ENCODE results near the gene TLE1. TPM values are rescaled to one million over a fixed set of nuclear protein-coding genes. Genes with fewer than 3 reads are reported as not detected.

The TLE1 gene
- total RNA-seq, 1 donor from 2014 or later = 42.5 TPM

DNA sequence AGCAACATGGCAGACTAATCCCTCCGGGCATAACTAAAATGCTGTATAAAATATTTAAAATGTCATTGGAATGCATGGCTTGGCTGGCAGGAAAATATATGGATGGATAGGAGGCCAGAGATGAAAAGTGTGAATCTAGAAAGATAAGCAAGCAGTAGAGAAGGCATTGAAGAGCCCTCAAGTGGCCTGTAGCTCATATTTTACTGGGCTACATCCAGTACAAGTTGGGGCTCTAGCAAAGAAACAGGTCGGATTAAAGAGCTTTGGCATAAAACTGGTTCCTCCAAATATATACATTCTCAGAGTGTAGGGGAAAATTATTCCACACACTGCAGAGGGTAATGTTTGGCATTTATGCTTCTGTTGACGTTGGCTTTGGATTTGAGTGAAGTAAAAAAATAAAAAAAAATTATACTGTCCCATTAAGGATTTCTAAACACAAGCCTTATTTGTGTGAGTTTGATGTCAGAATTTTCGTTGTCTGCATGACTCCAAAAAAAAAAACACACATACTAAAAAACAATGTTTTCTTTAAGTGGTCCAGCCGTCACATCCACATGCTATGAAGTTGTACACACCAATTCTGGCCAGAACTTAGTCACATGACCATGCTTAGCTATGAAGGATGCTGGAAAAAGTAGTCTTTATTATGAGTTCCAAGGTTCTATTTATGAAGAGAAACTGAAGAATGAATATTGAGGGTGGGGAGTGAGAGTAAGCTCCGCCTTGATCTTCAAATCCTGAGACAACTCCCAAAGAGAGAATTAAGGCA, 147.0 kb downstream of the TLE1 start:
- Mint-ChIP-seq H3K27ac (ENCODE audit: unreplicated experiment) (no peak overlapping the region), H3K36me3 (ENCODE audit: low read depth) (no peaks in the 10 kb centered on the region), H3K9me3 (no peaks in the 10 kb centered on the region), H3K4me1 (peaks cover 29% of the 10 kb centered on the region), H3K4me3 (no peak overlapping the region), H3K27me3 (ENCODE audit: low read depth) (peaks cover 32% of the 10 kb centered on the region)
- TF ChIP-seq, protein P1, sequence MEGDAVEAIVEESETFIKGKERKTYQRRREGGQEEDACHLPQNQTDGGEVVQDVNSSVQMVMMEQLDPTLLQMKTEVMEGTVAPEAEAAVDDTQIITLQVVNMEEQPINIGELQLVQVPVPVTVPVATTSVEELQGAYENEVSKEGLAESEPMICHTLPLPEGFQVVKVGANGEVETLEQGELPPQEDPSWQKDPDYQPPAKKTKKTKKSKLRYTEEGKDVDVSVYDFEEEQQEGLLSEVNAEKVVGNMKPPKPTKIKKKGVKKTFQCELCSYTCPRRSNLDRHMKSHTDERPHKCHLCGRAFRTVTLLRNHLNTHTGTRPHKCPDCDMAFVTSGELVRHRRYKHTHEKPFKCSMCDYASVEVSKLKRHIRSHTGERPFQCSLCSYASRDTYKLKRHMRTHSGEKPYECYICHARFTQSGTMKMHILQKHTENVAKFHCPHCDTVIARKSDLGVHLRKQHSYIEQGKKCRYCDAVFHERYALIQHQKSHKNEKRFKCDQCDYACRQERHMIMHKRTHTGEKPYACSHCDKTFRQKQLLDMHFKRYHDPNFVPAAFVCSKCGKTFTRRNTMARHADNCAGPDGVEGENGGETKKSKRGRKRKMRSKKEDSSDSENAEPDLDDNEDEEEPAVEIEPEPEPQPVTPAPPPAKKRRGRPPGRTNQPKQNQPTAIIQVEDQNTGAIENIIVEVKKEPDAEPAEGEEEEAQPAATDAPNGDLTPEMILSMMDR (conservative IDR thresholded peaks at IDR 0.05) = no peak
- DNase-seq (ENCODE audit: low read depth, low spot score) = no peak

DNA sequence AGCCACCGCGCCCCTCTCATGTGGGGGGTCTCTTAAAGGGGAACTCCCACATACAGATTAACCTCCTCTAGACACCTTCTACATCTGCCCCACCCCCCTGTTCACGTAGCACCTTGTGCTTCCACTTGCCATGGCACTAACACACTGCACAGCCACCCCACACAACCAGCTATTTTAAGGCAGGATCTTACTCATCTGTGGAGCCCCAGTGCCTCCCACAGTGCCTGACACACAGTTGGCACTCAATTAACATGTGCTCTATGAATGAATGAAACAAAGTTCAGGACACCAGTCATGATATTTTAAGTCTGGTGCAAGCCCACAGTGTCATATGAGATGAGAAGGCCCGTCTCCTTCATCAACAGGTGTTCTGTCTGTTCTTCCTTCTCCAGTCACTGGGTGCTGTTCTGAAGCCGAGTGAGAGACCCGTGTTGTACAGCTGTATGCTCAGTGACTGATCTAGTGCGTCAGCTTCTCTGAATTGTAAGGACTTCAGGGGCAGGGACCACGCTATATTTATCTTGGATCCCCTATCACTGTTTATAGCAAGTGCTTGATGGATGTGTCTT, 149.1 kb downstream of the TLE1 start:
- Mint-ChIP-seq H3K4me3 (no peak overlapping the region), H3K36me3 (ENCODE audit: low read depth) (no peaks in the 10 kb centered on the region), H3K4me1 (peaks cover 12% of the 10 kb centered on the region), H3K9me3 (no peaks in the 10 kb centered on the region), H3K27ac (ENCODE audit: unreplicated experiment) (no peak overlapping the region), H3K27me3 (ENCODE audit: low read depth) (peaks cover 30% of the 10 kb centered on the region)
- TF ChIP-seq, protein P1 (conservative IDR thresholded peaks at IDR 0.05) = no peak
- no peak for DNase-seq (ENCODE audit: low read depth, low spot score)

DNA sequence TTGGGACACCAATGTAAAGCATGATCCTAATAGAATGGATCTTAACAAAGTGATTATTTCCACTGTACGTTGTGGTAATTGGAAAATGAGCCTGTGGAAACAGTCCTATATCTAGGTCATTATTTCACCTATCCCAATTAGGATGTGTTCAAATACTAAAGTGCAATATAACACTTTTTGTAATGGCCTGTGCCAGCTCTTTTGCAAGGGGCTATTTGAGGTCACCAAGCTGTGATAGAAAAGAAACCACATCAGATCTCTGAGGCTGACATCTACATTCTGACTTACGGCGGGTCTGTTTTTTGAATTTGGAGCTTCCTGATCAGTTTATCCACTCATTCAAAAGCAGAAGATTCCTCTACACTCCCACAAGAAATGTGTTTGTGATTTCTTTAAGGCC, 150.0 kb downstream of the TLE1 start:
- peaks cover 33% of the 10 kb centered on the region for H3K27me3 Mint-ChIP-seq (ENCODE audit: low read depth)
- no peak for DNase-seq (ENCODE audit: low read depth, low spot score)
- TF ChIP-seq, protein P1 (conservative IDR thresholded peaks at IDR 0.05) = no peak
- H3K36me3 Mint-ChIP-seq (ENCODE audit: low read depth) = no peaks in the 10 kb centered on the region
- no peak overlapping the region for H3K4me3 Mint-ChIP-seq
- peaks cover 12% of the 10 kb centered on the region for H3K4me1 Mint-ChIP-seq
- no peak overlapping the region for H3K27ac Mint-ChIP-seq (ENCODE audit: unreplicated experiment)
- H3K9me3 Mint-ChIP-seq = no peaks in the 10 kb centered on the region

DNA sequence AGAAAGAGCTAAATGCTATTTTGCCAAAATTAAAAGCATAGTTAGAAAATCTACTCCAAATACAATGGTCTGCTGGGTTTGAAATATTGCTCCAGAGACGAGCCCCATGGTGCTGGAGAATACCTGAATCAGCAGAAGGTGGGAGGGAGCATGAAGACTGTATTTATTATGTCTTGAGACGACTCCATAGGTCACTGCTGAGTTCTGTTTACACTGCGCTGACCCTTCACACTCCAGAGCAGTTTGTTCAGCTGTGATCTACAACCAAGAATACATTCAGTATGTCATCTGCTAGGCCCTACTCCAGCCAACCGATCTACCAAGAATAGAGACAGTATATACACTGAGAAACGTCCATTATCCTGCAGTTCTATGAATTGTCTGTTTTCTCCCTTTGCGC, 150.5 kb downstream of the TLE1 start:
- peaks cover 12% of the 10 kb centered on the region for H3K4me1 Mint-ChIP-seq
- no peak for DNase-seq (ENCODE audit: low read depth, low spot score)

DNA sequence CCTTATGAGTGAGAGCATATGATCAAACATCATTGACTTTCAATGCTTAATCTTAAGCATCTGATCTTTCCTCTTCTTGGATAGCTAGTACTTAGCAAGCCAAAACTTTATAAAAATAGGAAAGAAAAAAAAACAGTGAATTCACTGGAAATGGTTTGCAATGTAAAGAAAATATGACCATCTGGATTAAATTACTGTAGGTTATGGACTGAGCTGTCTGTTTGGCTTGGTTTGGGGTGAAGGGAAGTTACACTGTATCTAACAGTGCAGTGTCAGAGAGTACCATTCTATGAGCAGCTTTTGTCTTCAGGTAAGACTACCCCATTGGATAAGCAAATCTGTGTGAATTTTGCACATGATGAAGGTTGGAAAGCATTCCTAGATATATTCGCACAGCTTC, 151.4 kb downstream of the TLE1 start:
- Mint-ChIP-seq H3K9me3 (no peaks in the 10 kb centered on the region), H3K36me3 (ENCODE audit: low read depth) (no peaks in the 10 kb centered on the region), H3K27me3 (ENCODE audit: low read depth) (peaks cover 35% of the 10 kb centered on the region), H3K4me1 (peaks cover 12% of the 10 kb centered on the region), H3K4me3 (no peak overlapping the region), H3K27ac (ENCODE audit: unreplicated experiment) (no peak overlapping the region)
- TF ChIP-seq, protein P1 (conservative IDR thresholded peaks at IDR 0.05) = no peak
- DNase-seq (ENCODE audit: low read depth, low spot score) = no peak

More for the DNA sequence above, 150.5 kb downstream of the TLE1 start:
- Mint-ChIP-seq H3K27me3 (ENCODE audit: low read depth) (peaks cover 35% of the 10 kb centered on the region), H3K9me3 (no peaks in the 10 kb centered on the region), H3K4me3 (no peak overlapping the region), H3K36me3 (ENCODE audit: low read depth) (no peaks in the 10 kb centered on the region), H3K27ac (ENCODE audit: unreplicated experiment) (no peak overlapping the region)
- TF ChIP-seq, protein P1 (conservative IDR thresholded peaks at IDR 0.05) = no peak

All from neural crest cell (in vitro differentiated cells).